HUDEP-2 (cell line): ENCODE results near the gene PERCC1.

Source experiments
- DNase-seq, 76 experiments: peaks; one replicate each; lab custom pipeline; 2025; ENCODE audit not compliant: unreplicated experiment in 76 of 76; lab: John Stamatoyannopoulos, UW

PERCC1 gene

DNA sequence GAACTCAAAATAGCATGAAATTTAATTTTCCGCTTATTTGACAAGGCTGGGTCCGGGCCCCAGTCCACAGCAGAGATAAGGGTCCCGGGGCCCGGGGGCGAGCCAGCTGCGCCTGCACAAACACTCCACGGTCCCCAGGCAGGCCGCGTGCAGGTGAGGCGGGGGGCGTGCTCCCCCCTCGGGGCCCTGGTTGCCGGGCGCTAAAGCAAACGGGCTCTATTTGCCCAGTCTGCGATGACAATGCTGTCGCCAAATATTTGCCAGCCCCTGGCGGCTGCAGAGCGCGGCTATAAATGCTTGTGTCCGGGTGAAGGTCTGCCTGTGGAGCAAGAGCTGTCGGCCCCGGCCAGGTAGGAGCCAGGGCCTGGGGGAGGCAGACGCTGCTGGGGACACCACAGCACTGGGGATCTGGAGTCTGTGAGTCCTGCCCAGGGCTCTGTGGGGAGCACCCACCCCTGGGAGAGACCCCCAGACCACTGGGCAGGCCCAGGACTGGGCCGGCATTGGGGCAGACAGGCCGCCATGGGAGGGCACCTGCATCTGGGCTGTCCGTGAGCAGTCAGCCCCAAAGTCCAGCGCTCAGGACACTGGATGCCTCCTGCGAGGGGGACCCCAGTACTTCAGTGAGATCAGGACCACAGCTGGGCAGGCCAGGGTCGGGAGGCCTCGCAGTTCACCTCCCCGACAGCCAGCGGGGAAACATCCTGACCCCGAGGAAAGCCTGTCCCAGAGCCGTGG is at the start of gene PERCC1:
Gene PERCC1, plus strand, starts transcription at position 320 of the 738 bp plus-strand sequence. CDS start 1,516 bp downstream, outside the sequence.
- DNase-seq = no peak

DNA sequence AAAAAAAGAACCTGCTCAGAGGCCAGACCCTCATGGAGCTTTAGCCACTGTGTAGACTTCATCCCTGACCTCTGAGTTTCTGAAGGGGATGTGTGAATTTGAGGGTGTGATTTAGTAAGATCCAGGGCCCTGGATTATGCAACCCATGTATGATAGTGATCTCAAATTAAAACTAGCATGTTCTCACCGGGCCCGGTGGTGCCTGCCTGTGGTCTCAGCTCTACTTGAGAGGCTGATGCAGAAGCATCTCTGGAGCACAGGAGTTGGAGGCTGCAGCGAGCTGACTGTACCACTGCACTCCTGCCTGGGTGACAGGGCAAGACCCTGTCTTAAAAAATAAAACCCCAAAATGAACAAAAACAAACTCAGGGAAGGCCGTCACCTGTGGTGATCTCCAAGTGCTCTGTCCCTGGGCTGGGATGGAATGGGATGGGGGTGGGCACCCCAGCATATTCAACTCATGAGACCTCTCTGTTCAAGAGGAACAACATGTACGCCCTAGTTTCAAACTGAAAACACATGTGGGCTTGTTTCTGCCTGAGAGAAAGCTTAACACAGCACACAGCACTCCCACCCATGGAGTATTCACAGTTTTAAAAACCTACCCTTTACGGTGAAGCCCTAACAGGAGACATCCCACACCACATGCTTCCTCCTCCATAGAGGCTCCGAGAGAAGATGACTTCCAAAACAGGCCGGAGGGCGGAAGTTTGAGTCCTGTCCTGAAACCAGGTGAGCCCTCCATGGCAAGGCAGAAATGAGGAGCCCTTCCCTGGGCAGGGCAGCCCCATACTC is 49.1 kb upstream of the PERCC1 start:
- no peak for DNase-seq

DNA sequence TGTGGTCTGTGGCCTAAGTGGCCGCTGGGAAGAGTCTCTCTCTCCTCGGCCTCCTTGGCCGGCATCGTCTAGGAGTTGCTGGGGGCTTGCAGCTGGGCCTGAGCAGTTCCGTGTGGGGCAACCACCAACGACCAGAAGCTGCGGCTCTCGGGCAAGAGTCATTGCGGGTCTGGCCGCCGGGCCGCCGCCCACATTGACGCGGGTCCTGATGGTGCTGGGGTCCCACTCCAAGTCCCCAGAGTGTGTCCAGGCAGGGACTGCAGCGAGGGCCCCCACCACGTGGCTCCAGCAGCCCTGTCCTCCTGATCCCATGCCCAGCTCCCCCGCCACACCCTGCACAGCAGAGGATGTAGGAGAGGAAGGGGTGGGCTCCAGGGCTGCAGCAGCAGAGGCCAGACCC is 47.3 kb upstream of the PERCC1 start:
- no peak for DNase-seq

DNA sequence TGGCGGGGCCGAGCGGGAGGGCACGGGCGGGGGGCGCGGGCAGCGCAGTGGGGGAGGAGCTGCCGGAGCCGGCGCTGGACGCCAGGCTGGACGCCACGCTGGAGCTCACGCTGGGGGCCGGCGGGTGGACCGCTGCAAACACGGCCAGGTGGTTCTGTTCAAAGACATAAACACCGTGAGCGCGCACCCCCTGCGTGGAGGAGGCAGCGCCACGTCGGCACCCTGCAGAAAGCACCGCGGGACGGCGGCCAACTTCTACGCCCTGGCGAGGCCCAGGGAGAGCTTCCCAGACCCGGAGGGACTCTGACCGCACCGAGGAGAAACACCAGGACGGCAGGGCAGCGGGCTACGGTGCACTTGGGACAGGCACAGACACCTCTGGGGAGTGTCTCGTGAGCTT is 45.6 kb upstream of the PERCC1 start:
- DNase-seq = no peak

DNA sequence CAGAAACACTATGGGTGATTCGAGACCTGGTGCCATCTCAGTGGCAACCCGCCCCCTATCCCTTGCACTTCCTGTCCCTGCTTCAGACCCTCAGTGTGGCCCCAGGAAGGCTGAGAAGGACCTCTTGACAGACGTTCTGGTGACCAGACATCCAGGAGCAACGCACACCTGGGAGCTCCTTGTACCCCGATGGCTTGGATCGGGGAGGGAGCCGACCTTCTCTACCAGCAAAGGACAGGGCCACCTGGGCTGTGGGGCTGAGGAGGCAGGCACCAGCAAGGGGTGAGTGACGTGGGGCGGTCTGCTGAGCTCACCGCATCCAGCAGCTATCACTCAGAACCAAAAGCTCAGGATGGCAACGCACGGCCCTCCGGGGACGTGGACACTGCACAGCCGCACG is 43.5 kb upstream of the PERCC1 start:
- no peak for DNase-seq

DNA sequence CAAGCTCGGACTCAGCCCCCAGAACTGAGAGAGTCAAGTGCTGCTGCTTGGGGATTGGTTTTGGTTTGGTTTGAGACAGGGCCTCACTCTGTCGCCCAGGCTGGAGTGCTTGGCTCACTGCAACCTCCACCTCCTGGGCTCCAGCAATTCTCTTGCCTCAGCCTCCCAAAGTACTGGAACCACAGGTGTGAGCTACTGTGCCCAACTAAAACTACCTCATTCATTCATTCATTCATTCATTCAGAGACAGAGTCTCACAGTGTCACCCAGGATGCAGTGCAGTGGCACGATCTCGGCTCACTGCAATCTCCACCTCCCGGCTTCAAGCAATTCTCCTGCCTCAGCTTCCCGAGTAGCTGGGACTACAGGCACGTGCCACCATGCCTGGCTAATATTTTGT is 41.1 kb upstream of the PERCC1 start:
- no peak for DNase-seq

DNA sequence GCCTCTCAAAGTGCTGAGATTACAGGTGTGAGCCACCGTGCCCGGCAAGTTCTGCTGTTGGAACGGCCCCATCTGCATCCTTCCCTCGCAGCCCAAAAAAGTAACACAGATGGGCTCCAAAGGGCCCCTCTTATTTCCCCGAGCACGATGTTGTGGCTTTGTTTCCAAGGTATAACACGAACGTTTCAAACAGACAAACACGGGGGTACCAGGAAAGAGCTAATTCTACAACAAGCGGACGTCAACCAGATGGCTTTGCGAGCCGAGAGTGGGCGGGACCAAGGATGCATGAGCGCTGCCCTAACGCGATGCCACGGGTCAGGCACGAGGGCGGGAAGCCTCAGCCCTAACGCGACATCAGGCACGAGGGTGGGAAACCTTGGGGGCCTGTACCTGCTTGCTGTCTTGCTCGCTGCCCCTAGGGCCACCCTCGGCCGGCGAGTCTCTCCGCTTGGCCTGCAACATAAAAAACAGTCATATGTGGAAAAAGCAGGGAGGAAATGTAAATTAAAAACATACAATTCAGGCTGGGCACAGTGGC is 40.6 kb upstream of the PERCC1 start:
- no peak for DNase-seq

DNA sequence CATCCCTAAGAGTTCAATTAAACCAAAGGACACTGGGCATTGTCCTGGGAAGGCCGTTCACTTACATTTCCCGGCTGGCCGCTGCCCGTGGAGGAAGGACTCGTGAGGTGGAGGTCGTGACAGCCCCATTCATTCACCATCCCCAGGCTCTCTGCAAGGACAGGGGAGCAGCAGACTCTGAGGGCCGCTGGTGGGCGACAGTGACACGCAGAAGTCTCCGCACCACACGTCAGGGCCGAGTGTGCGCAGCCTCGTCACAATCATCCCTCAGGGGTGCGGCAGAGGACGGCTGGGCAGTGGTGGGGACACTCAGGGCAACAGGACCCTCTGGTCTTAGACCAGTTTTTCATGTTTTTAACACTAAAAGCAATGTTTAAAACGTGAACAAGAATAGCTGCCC is 38.1 kb upstream of the PERCC1 start:
- no peak for DNase-seq

DNA sequence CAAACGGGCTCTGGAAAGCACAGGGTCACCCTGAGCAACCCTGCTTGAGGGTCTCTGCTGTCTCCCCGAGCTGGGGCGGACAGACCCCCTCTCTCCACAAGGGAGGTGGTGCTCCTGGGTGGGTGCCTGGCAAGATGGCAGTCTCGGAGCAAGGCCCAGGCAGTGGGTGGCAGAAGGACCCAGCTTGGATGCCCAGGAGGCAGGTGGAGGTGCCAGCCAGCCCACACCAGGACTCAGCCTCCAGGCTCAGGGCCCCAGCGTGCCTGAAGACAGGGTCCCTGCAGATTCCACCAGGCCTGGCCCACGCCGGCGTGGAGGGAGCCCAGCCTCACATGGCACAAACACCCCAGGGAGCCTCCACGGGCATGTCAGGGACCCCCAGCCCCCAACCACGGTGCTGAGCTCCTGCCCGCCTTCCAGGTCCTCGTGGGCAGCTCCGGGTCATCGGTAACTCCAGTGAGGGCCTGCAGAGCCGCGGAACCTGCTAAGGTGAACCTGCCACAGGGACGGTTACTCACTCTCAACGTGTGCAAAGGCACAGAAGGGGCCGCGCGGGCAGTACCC is 37.2 kb upstream of the PERCC1 start:
- no peak for DNase-seq

DNA sequence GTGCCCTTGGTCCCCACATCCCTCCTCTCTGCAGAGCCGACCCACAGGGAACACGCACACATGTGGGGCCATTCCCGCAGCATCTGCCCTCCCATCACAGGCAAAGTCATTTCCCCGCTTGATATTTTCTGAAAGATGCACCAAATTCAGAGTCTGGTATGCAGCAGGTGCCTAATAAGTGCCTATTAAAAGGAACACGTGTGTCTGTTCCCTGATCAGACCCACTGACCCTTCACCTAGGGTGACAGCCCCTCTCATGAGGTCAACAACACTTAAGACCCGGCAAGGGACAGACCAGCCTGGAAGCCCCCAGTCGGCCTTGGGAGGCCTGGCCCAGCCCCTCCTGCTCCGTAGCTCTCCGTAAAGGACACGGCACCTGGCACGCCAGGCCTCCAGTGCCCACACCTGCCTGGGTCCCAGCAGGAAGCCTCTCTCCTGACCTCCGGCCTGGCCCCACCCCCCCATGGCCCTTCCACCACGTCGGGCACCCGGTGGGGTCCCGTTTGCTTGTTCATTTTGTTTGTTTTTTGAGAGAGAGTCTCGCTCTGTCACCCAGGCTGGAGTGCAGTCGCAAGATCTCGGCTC is 36.4 kb upstream of the PERCC1 start:
- DNase-seq = no peak

DNA sequence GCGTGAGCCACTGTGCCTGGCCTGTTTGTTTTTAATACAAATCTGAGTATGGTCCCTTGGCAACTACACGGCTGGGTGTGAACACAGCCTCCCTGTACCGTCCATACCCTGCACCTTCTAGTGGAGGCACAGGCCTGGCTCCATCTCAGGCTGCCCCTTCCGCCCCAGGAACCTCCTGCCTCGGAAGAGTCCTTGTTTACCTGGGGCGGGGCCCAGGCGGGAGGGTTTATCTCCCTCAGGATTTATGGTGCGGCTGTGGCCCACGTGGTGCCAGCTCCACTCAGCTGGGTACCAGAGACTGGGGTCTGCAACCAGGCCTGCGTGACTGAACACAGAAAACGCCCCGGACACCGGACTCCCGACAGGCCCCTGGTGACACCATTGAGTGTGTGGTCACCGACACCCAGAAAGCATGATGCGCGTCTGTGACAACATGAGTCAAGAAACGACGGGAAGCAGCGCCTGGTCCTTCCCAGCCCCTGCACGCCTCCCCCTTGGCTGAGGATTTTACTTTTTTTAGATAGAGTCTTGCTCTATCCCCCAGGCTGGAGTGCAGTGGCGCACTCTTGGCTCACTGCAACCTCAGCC is 35.3 kb upstream of the PERCC1 start:
- DNase-seq = no peak

DNA sequence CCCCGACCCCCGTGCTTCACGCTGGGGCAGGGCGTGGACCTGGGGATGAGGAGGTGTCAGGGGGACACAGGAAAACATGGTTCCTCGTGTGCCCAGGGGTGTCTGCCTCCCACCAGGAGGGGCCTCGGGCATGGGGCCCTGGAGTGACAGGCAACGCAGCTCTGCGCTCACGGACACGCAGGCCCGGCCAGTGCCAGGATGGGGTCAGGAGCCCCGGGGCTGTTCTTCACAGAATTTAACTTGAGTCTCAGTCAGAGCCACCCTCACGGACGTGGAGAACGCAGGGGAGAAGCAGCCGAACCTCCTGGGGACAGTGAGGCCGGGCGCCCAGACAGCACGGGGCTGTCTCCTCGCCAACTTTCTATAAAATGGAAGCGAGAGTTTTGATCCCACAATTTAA is 33.1 kb upstream of the PERCC1 start:
- no peak for DNase-seq

DNA sequence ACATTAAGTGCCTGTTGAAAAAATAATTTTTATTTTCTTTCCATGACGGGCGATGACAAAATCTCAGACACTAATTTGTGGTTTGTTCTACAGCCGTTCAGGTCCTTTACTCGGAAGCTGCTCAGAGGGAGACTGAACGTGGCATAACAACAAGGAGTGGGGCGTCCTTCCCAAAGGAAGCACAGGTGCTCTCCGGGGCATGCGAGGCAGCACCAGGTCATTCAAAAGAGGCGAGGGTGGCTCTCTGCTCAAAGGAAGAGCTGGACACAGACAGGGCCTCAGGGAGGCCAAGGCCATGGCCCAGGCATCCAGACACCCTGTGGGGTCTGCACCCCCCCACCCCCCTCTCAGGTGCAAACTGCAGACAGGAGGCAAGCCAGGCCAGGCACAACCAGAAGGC is 32.5 kb upstream of the PERCC1 start:
- DNase-seq = no peak

DNA sequence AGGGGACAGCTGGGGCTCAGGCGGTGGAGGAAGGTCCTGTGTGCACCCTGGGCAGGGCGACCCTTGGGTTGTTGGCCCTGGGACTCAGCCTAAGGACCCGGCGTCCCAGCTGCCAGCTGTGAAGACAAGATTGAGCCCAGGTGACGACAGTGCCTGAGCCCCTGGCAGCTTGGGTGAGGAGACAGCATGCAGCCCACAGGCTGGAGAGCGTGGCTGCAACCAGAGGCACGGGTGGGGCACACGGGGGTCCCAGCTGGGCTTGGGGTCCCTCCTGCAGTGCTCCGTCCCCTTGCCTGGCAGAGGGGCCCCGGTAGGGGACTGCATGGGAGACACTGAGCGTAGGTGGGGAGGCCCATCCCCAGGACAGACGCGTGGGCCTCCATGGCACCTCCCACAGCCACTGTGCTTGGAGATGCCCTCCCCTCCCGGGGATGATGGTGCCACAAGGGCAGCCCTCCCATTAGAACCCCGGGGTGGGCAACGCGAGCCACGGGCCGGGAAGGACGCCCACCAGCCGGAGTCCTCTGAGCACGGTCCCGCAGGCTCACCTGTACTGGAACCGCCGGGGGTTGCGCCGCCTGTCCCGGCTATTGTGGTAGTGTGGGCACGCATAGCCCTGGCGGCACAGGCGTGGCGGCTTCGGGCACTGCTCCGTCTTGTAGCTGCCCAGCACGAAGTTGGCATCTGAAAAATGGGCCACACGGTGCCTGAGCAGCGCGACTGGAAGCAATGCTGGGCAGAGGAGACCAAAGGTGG is 31.9 kb upstream of the PERCC1 start:
- no peak for DNase-seq

DNA sequence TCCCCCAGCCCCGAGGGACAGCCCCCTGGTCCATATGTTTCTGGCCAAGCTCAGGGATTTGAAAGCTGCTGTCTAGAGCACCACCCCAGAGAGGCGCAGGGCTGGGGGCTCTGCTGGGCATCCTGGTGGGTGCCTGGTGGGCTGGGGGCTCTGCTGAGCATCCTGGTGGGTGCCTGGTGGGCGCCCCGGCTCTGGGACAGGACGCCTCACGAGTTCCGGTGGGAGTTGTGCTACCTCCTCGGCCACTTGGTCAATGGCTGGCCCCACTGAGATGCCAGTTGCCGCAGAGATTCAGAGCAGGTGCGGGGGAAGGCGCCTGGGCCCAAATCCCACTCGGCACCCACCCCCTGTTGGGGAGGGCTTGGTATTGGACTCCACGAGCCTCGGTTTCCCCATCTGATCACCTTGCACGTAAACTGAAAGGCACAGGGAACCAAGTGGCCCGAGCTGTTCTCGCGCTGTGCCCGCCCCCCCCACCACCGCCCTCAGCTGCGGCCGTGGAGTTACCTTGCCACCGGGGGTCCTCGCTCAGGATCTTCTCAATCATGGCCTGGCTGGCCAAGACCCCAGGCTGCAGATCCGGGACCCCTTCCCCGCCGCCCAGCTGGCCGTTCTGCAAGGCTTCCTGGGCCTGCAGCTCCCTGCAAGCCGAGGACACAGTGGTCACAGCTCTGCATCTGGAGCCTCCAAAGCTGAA is 29.7 kb upstream of the PERCC1 start:
- DNase-seq = no peak

DNA sequence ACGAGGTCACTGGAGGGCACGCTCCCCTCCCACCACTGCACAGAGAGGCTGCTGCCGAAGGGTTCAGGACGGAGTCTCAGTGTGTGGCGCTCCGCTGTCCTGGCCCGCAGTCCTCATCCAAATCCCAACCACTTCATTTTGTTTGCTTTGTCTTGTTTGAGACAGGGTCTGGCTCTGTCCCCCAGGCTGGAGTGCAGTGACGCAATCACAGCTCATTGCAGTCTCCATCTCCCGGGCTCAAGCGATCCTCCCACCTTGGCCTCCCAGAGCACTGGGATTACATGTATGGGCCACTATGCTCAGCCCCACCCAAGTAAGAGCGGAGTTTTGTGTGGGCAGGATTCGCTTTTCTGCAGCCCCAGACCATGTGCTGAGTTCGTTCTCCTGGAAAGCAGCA is 29.1 kb upstream of the PERCC1 start:
- DNase-seq = no peak

DNA sequence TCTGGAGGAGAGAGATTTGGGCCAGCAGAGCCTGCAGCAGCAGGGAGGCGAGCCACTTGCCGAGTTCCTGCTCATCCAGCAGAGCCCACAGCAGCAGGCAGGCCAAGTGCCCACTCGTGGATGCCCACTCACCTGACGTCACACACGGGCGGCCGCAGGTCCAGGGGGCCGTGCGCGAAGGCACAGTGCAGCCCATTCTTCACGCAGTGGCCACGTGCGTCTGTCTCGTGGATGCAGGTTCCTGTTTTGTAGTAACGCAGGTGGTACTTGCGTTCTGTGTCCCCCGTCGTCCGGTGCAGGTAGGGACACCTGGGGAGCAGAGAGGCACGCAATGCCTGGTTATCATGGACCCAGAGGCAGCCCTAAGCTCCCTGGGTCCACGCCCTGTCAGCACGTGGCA is 27.8 kb upstream of the PERCC1 start:
- no peak for DNase-seq

DNA sequence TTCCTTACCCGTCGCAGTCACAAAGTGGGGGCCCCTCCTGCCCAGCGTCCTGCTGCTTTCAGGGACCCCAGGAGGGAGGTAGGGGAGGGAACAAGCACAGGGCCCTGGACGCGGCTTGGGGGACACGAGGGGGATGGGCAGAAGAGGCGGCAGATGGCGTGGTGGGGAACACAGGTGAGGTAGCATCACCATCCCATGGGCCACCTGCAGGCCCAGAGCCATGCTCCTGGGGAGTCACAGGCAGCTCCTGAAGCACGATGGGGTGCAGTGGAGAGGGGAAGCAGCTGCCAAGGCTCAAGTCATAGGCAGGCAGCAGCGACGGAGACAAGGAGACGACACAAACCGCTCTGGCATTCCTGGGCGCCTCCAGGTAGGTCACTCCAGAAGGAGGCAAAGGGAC is 27.1 kb upstream of the PERCC1 start:
- no peak for DNase-seq

DNA sequence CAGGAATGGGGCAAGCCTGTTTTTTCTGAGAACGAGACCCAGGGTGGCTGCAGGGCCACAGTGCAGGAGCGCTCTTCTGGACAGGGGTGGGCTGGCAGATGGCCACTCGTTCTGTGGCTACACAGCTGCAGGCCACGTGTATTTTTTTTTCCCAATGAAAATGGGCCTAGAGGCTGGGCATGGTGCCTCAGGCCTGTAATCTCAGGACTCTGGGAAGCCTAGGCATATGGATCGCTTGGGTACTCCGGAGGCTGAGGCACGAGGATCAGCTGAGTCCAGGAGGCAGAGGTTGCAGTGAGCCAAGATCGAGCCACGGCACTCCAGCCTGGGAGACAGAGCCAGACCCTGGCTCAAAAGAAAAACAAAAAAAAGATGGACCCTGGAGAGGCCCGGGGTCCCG is 23.1 kb upstream of the PERCC1 start:
- DNase-seq = no peak
